HL-60 (cell line): ENCODE results near the gene LRRC72.

ENCODE experiments used
- DNase-seq, 2 experiments: peaks; one replicate each; pipeline ENCODE4 v3.0.0-alpha.2; 2010 to 2020; ENCODE audit warnings: low read depth in 1 of 2, low spot score in 1 of 2
- H3K27ac ChIP-seq: fragments of 250-450 bp; sonication (Bioruptor Pico); replicated peaks from 2 replicates; pipeline ENCODE4 v1.5.1; 2020; ENCODE audit warnings: mild to moderate bottlenecking, moderate library complexity
- H3K27me3 ChIP-seq: fragments of 250-450 bp; sonication (Bioruptor Pico); 2 replicates; pipeline ENCODE4 v1.5.1; 2021; ENCODE audit warnings: mild to moderate bottlenecking, moderate library complexity; ENCODE audit not compliant: insufficient read depth, poor library complexity, severe bottlenecking
- H3K4me3 ChIP-seq: replicated peaks from 2 replicates; pipeline ENCODE4 v1.5.1; 2011; ENCODE audit warnings: mild to moderate bottlenecking, control low read depth, low read length; ENCODE audit not compliant: insufficient read depth
- CTCF ChIP-seq: IDR thresholded peaks from one replicate; pipeline ENCODE4 v1.5.1; 2011; ENCODE audit warnings: low read length, control low read depth, inconsistent platforms; ENCODE audit not compliant: insufficient read depth
- GABPA ChIP-seq: IDR thresholded peaks from 2 replicates; pipeline ENCODE4 v1.6.1; 2012; ENCODE audit warnings: low read depth
- POLR2AphosphoS5 ChIP-seq: IDR thresholded peaks from 2 replicates; pipeline ENCODE4 v1.6.1; 2012; ENCODE audit warnings: low read depth
- REST ChIP-seq: IDR thresholded peaks from 2 replicates; pipeline ENCODE4 v1.6.1; 2012; ENCODE audit warnings: low read depth; ENCODE audit not compliant: insufficient replicate concordance
- SPI1 ChIP-seq: IDR thresholded peaks from 2 replicates; pipeline ENCODE4 v1.6.1; 2012; ENCODE audit warnings: low read depth, mild to moderate bottlenecking, borderline replicate concordance

LRRC72 gene

GRCh38 chr7:16630654-16631053 lies 104.0 kb downstream of the LRRC72 start:
- Histone ChIP-seq H3K4me3 (no peak overlapping the region), H3K27ac (no peak overlapping the region), H3K27me3 (no peaks in the 10 kb centered on the region)
- DNase-seq: no peak
- TF ChIP-seq GABPA (no peak), POLR2AphosphoS5 (no peak), REST (no peak), CTCF (no peak), SPI1 (no peak)
